Measurements from ENCODE around the gene CTTNBP2.
A peak's percentile ranks its signal among the peaks of the same experiment; 100 is the strongest.

The CTTNBP2 gene

DNA sequence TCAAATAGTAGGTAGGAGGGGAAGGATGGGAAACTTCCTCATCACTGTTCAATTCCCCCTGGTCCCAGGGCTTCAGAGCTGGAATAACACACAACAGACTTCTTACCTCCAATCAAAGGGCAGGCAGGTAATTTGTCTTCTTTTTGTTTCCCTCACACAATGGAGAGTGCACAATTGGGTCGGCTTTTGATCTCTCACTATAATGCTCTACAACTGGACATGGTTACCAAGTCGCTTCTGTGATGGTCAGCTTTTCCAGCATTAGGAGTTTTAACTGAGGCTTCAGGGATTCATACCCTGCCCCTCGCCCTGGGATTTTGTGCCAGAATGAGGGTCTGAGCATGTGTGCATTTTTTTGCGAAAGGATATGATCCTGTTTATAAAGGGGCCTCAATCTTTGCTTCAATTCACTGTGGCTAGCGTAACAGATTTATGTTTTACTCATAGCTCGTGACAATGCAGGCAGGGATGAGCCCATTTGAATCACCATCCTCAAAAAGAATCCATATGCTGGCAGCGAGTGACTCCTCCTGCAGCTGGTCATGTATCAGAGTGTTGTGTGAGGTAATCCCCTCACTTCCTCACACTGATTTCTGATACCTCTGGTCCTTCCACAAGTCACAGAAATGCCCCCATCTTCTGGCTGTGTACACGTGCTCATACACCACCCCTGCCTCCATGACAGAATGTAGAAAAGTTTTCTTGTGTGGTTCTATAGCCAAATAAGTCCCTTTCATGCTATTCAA lies 189.6 kb downstream of the CTTNBP2 start:
- no peak for DNase-seq (ENCODE audit: low spot score)

DNA sequence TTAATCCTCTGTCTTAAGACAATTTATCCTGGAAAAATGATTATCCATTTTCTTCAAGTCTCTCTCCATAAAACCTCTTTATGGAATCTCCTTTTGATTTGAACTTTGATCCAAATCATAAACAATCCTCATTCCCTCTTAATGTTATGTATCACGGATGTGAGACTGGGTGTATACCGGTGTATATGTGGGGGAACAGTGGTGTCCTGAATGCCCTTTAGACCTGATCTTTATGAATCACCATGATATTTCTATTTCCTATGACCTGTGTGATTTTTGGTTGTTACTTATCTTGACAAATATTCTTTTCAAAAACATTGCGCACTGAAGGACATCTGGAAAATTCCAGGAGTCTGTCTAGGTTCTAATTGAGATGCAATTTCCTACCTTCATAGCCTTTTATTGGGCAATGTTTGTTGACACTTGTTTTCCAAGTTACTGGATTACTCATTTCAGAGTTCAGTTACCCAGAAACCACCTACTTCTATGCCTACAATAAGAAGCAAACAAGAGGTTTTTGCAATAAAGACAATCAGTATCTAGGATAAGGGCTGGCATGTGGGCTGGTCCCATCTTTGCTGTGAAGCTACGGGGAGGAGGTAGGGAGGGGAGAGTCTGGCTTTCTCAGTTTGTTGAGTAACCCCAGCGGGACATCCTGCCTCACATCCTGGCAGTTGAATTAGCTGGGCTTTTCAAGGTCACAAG lies 190.4 kb downstream of the CTTNBP2 start:
- DNase-seq (ENCODE audit: low spot score), result peak; percentile 90

DNA sequence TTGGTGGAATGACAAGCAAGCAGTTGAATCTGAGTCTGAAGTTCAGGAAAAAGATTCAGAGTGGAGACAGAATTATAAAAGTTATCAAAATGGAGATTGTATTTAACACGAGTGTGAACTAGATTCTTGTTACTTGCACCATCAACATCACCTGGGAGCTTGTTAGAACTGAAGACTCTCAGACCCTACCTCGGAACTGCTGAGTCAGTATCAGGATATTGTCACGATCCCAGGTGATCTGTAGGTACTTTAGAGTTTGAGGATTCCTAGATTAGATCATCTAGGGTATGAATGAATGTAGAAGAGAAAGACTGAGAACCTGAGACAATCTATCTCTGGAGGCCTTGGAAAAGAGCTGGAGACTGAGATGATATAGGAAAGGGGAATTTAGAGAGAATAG lies 194.1 kb downstream of the CTTNBP2 start:
- DNase-seq (ENCODE audit: low spot score), result no peak

DNA sequence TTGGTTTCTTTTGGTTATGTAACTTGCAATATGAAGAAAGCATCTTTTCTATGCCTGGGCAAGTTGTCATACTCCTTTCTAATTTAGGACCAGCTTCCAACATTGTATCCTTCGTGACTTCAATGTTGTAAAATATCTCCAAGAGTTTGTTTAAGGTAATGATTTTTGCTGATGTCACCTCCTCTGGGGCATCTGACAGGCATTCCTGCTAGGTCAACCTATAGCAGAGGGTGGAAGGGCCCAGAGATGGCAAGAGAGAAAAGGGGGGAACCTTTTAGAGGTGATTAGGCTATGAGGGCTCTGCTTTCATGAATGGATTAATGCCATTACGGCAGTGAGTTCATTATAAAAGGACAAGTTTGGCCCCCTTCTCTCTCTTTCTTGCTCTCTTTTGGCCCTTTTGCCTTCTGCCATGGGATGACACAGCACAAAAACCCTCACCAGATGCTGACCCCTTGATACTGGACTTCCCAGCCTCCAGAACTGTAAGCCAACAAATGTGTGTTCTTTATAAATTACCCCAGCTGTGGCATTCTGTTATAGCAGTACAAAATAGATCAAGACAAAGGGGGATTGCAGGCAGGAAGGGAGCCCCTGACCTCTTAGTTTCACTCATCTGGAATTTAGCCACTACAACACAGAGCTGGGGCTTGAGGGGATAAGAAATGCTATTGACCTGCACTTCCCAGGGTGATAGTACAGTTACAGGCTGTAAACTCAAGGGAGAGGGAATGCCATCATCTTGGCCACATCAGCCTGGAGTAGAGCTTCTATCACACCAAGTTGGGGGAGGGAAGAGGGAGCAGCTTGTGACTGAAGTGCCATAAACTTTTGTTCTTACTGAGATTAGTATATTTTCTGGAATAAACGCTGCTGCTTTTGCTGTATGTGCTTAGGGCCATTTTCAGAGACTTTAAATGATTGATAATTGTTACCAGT lies 197.5 kb downstream of the CTTNBP2 start:
- no peak for DNase-seq (ENCODE audit: low spot score)

DNA sequence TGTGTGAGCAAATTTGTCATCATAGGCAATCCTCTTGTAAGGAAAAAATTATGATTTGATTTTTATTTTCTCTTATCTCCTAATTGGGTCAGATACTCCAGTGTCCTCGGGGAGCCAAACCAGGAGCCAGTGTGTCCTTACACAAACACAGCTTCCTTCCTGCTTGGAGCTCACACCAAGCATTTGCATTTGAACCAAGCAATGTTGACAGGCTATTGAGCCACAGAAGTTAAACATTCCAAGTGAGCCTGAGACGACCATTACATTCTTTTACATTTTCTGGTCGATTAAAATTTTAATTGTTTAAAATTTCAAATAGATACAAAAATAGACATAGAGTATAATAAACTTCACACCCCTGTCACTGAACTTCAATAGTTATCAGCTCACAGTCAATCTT lies 198.6 kb downstream of the CTTNBP2 start:
- DNase-seq (ENCODE audit: low spot score), result no peak

DNA sequence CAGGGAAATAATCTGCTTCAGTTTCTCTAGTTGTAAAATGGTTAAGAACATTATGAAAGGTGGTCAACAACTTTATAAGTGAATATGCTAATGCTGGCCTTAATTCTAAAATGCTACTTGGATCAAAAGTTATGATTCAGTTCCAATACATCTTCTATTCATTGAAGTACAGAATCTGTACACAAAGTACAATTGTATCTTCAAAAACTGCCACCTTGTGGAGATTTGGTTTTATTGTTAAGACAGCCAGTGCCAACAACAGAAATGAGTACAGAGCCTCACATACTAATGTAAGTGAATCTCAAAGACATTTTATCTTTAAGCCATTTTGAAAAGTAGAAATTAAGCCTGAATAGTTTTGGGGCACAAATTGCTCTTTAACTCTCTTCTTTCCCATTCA lies 199.4 kb downstream of the CTTNBP2 start:
- peak; percentile 74 for DNase-seq (ENCODE audit: low spot score)

DNA sequence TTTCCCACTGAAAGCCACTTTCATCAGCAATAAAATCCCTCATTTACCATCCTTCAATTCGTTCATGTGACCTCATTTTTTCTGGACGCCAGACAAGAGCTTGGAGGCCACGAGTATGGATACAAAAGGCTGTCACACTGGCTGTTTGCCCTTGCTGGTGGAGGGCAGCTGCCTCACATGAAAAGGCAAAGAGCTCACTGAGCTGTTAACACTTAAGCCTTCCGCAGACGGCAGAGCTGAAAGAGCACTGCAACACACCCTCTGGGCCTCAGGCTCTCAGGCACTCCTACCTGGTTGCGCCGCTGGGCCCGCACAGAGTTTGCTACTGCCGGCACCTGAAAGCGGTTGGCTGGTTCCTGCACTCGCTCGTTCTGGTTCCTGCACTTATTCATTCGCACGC lies 199.9 kb downstream of the CTTNBP2 start:
- no peak for DNase-seq (ENCODE audit: low spot score)

DNA sequence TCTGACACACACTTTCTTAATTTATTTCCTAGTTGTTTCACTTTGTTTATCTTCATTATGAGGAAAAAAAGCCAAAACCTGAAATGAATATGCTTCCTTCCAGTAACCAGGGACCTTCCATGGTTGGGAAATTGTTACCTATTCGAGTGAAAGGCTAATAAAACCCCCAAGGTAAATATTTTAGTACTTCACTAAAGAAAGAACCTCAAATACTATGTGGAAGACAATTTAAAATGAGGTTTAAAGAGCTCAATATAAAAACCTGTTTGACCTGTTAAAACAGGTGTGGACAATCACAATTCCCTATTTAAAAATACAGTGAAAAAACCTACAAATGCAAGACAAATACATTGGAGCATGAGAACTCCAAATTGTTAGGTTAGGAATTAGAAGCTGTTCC lies 200.8 kb downstream of the CTTNBP2 start:
- no peak for DNase-seq (ENCODE audit: low spot score)

DNA sequence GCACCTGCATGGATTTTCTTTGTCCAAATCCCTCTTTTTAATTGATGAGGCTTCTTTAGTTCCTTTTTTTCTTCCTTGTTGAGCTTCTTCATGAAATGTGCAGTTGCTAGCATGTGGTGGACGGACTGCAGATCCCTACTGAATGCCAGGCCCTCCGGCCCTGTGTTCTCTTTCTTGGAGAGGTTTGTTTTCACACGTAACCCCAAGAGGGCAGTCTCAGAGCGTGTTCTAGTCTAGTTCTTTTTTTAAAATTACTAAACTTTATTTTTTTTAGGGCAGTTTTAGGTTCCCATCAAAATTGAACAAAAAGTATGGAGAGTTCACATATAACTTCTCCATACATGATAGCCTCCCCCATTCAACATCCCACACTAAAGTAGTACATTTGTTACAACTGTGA lies 203.4 kb downstream of the CTTNBP2 start:
- DNase-seq (ENCODE audit: low spot score), result no peak

DNA sequence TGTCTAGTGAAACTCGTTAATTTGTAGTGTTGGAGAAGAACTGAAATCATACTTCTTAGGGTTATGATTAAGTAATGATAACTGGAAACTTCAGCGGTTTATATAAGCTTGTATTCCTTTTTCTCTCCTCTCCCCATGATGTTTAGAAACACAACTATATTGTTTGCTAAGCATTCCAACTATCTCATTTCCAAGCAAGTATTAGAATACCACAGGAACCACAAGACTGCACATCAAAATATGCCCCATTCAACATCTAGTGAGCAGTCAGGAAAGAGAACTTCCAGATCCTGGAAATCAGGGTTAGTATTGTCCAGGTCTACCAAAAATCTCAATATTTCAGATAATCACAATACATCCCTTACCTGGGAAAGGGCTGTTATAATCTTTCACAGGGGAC lies 205.8 kb downstream of the CTTNBP2 start:
- DNase-seq (ENCODE audit: low spot score), result no peak

DNA sequence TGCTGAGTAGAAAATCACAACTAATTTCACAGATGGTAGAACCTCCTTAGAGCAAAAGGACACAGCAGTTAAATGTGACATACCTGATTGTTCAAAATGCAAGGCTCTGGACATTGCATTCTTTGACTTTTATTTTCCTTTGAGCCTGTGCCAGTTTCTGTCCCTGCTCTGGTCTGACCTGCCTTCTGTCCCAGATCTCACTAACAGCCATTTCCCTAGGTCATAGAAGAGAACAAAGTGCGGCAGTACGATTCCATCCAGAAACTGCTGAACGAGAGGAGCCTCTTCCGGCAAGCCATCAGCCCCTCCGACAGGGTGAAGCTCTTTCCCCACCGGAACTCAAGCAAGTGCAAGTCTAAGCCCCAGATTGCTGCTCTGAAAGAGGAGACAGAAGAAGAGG lies 206.6 kb downstream of the CTTNBP2 start:
- no peak for DNase-seq (ENCODE audit: low spot score)

DNA sequence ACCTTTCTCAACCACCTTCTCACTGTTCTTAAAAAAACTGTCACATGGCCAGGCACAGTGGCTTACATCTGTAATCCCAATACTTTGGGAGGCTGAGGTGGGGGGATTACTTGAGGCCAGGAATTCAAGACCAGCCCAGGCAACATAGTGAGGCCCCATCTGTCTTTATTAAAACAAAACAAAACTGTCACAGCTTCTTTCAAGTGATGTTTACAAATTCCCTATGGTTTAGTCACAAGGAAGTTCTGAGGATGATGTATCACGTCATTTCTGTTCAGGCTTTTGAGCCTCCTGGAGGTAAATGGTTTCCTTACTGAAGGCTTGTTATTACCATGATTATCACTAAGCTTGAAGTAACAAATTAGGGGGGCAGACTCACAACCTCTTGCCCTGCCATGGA lies 207.2 kb downstream of the CTTNBP2 start:
- DNase-seq (ENCODE audit: low spot score), result peak; percentile 90

DNA sequence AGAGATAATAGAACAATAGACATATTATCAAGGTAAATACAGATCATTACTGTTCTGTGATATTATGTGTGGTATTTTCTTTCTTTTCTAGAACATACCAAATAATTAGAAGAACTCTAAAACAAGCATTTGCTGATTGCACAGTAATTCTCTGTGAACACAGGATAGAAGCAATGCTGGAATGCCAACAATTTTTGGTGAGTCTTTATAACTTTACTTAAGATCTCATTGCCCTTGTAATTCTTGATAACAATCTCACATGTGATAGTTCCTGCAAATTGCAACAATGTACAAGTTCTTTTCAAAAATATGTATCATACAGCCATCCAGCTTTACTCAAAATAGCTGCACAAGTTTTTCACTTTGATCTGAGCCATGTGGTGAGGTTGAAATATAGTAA lies 207.9 kb downstream of the CTTNBP2 start:
- no peak for DNase-seq (ENCODE audit: low spot score)

DNA sequence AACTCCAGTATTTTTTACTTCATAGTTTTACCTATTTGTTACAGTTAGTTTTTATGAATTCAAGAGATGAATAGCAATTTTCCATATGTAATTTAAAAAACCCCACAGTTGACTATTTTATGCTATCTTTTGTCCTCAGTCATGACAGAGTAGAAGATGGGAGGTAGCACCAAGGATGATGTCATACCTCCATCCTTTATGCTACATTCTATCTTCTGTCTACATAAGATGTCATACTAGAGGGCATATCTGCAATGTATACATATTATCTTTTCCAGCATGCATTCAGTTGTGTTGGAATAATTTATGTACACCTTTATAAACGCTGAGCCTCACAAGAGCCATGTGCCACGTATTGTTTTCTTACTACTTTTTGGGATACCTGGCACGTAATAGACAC lies 209.2 kb downstream of the CTTNBP2 start:
- DNase-seq (ENCODE audit: low spot score), result no peak

DNA sequence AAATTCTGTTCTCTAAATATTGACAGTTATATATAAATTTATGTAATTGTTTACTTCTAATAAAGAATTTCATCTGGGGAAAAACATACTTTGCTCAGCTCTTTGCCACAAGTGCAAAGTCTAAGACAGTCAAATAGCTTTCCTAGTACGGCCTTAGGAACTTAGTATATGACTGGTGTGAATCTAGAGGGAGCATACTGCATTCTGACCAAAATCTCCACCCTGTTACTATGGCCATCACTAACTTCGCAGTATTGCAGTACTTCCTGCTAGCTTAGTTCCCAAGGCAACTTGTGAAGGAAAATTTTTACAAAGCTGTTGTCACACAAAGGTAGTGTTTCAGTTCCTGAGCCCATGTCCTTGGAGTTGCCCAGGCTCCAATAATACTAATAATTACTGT lies 211.9 kb downstream of the CTTNBP2 start:
- no peak for DNase-seq (ENCODE audit: low spot score)
